SK-N-SH (cell line): ENCODE measurements around the gene TINAGL1. TPM values are rescaled to one million over a fixed set of nuclear protein-coding genes. Genes with fewer than 3 reads are reported as not detected.

Experiments
- CTCF ChIA-PET: fragments of 300-600, 350-600 bp; formaldehyde crosslinking; extraction: SDS; loops from one replicate; lab custom pipeline; 2021; lab: Yijun Ruan, JAX
- POLR2A ChIA-PET: fragments of 350-600 bp; sonication (Branson Sonifier 250); formaldehyde crosslinking; extraction: SDS; loops from one replicate; lab custom pipeline; 2020; ENCODE audit warnings: antibody characterized with exemption, inconsistent platforms; lab: Yijun Ruan, JAX
- DNase-seq: peaks from one replicate; pipeline ENCODE4 v3.0.0; 2012
- H2AFZ ChIP-seq: fragments of 200-600 bp; sonication (generic); 2 replicates; pipeline ENCODE4 v1.8.1; 2016; ENCODE audit warnings: antibody characterized with exemption, mild to moderate bottlenecking, low read depth
- H3F3A ChIP-seq: fragments of 200-600 bp; sonication (generic); replicated peaks from 2 replicates; pipeline ENCODE3; 2016; ENCODE audit warnings: antibody characterized with exemption, mild to moderate bottlenecking; ENCODE audit not compliant: insufficient read depth
- H3K27ac ChIP-seq, 2 experiments: fragments of 200-500 bp in 1 of 2; fragments of 200-600 bp in 1 of 2; sonication (Bioruptor generic) in 1 of 2; sonication (generic), shearing (Covaris generic) in 1 of 2; 2 replicates each; pipeline versions ENCODE4 v1.5.1 to v1.6.1; 2014 to 2016; ENCODE audit warnings: low read depth in 2 of 2, inconsistent platforms in 1 of 2, low read length in 1 of 2, mild to moderate bottlenecking in 1 of 2, mixed read lengths in 1 of 2
- H3K27me3 ChIP-seq: fragments of 200-600 bp; sonication (generic), shearing (Covaris generic); 2 replicates; pipeline ENCODE4 v1.6.1; 2016; ENCODE audit warnings: mixed run types; ENCODE audit not compliant: insufficient read depth
- H3K36me3 ChIP-seq, 2 experiments: fragments of 200-500 bp in 1 of 2; fragments of 200-600 bp in 1 of 2; sonication (Bioruptor generic) in 1 of 2; sonication (generic) in 1 of 2; replicated peaks in 1 of 2; 2 replicates each; pipeline versions ENCODE3 to v1.5.1; 2014 to 2016; ENCODE audit warnings: low read length in 1 of 2, mild to moderate bottlenecking in 1 of 2; ENCODE audit not compliant: insufficient read depth in 2 of 2, control insufficient read depth in 1 of 2
- H3K4me1 ChIP-seq, 2 experiments: fragments of 200-500 bp in 1 of 2; fragments of 200-600 bp in 1 of 2; sonication (Bioruptor generic) in 1 of 2; sonication (generic), shearing (Covaris generic) in 1 of 2; 2 replicates each; pipeline versions ENCODE4 v1.5.1 to v1.6.1; 2014 to 2016; ENCODE audit warnings: low read depth in 1 of 2, low read length in 1 of 2, mixed run types in 1 of 2; ENCODE audit not compliant: insufficient read depth in 2 of 2, control insufficient read depth in 1 of 2
- H3K4me2 ChIP-seq: fragments of 200-600 bp; sonication (generic), shearing (Covaris generic); 2 replicates; pipeline ENCODE4 v1.6.1; 2017; ENCODE audit warnings: mixed run types
- H3K4me3 ChIP-seq, 2 experiments: fragments of 200-500 bp in 1 of 2; fragments of 200-600 bp in 1 of 2; sonication (Bioruptor generic) in 1 of 2; sonication (generic), shearing (Covaris generic) in 1 of 2; 2 replicates each; pipeline versions ENCODE4 v1.5.1 to v1.8.1; 2014 to 2016; ENCODE audit warnings: low read depth in 2 of 2, inconsistent platforms in 1 of 2, low read length in 1 of 2, mild to moderate bottlenecking in 1 of 2, mixed read lengths in 1 of 2, moderate library complexity in 1 of 2
- H3K79me2 ChIP-seq: fragments of 200-600 bp; sonication (generic); 2 replicates; pipeline ENCODE4 v1.8.1; 2017; ENCODE audit warnings: mild to moderate bottlenecking; ENCODE audit not compliant: insufficient read depth
- H3K9ac ChIP-seq: fragments of 200-600 bp; sonication (generic); 2 replicates; pipeline ENCODE4 v1.6.1; 2017; ENCODE audit warnings: mixed run types
- H3K9me2 ChIP-seq: fragments of 200-600 bp; sonication (generic); 2 replicates; pipeline ENCODE4 v1.6.1; 2017; ENCODE audit warnings: mixed run types
- H3K9me3 ChIP-seq: fragments of 200-600 bp; sonication (generic); 2 replicates; pipeline ENCODE4 v1.6.1; 2017; ENCODE audit warnings: mixed run types, mild to moderate bottlenecking, moderate library complexity
- H4K20me1 ChIP-seq: fragments of 200-600 bp; sonication (generic); 2 replicates; pipeline ENCODE4 v1.6.1; 2017; ENCODE audit warnings: mild to moderate bottlenecking, mixed run types; ENCODE audit not compliant: insufficient read depth
- CTCF ChIP-seq: fragments of 200-600 bp; sonication (generic); IDR thresholded peaks from 2 replicates; pipeline ENCODE4 v1.6.1; 2017; ENCODE audit warnings: antibody characterized with exemption, mild to moderate bottlenecking, moderate library complexity
- ELF1 ChIP-seq: IDR thresholded peaks from 2 replicates; pipeline ENCODE4 v1.4.0; 2012
- EZH2phosphoT487 ChIP-seq: fragments of 200-600 bp; sonication (generic); IDR thresholded peaks from 2 replicates; pipeline ENCODE4 v1.6.1; 2017; ENCODE audit warnings: low read depth, mixed run types, mild to moderate bottlenecking, antibody characterized with exemption, moderate library complexity, borderline replicate concordance
- FOXJ3 ChIP-seq: sonication (generic); formaldehyde crosslinking; IDR thresholded peaks from 2 replicates; pipeline ENCODE4 v1.5.1; 2020; ENCODE audit warnings: mild to moderate bottlenecking, missing genetic modification reagents
- FOXM1 ChIP-seq: IDR thresholded peaks from 2 replicates; pipeline ENCODE4 v1.4.0; 2012; ENCODE audit warnings: low read depth, mild to moderate bottlenecking
- GABPA ChIP-seq: IDR thresholded peaks from 2 replicates; pipeline ENCODE4 v1.4.0; 2012; ENCODE audit warnings: low read depth, mild to moderate bottlenecking
- IRF3 ChIP-seq: fragments of 150-350 bp; IDR thresholded peaks from 2 replicates; pipeline ENCODE4 v1.6.1; 2016; ENCODE audit warnings: mild to moderate bottlenecking, low read depth, low read length
- MXI1 ChIP-seq: IDR thresholded peaks from 2 replicates; pipeline ENCODE4 v1.6.1; 2012; ENCODE audit warnings: mild to moderate bottlenecking, low read depth, low read length, improper control_type of control experiment
- NFIC ChIP-seq: IDR thresholded peaks from 2 replicates; pipeline ENCODE4 v1.4.0; 2012; ENCODE audit warnings: borderline replicate concordance
- NRF1 ChIP-seq: IDR thresholded peaks from 2 replicates; pipeline ENCODE4 v1.6.1; 2012; ENCODE audit warnings: low read depth, mild to moderate bottlenecking, low read length
- PBX3 ChIP-seq: IDR thresholded peaks from 2 replicates; pipeline ENCODE4; 2012
- POLR2AphosphoS5 ChIP-seq: IDR thresholded peaks from 2 replicates; pipeline ENCODE4 v1.6.1; 2012; ENCODE audit warnings: low read depth, low read length
- RAD21 ChIP-seq: IDR thresholded peaks from 2 replicates; pipeline ENCODE4 v1.6.1; 2012; ENCODE audit warnings: mild to moderate bottlenecking, low read length
- REST ChIP-seq: IDR thresholded peaks from 2 replicates; pipeline ENCODE4 v1.6.1; 2012; ENCODE audit warnings: mild to moderate bottlenecking, low read depth, low read length, moderate library complexity
- RFX5 ChIP-seq: IDR thresholded peaks from 2 replicates; pipeline ENCODE4 v1.6.1; 2012; ENCODE audit warnings: mild to moderate bottlenecking, improper control_type of control experiment, low read length
- RXRA ChIP-seq: IDR thresholded peaks from 2 replicates; pipeline ENCODE4 v1.4.0; 2012; ENCODE audit warnings: low read depth, mild to moderate bottlenecking, borderline replicate concordance
- SIN3A ChIP-seq: IDR thresholded peaks from 2 replicates; pipeline ENCODE4 v1.6.1; 2012; ENCODE audit warnings: low read depth, mild to moderate bottlenecking, low read length, moderate library complexity, borderline replicate concordance
- ZBTB33 ChIP-seq: IDR thresholded peaks from 2 replicates; pipeline ENCODE4 v1.4.0; 2012; ENCODE audit warnings: low read depth, borderline replicate concordance
- WGBS: methylation state at CpG from one replicate; pipeline ENCODE4 v1.1.6; 2017; ENCODE audit warnings: low lambda C conversion rate; 5-methylcytosine and 5-hydroxymethylcytosine counted together
- polyA plus RNA-seq, 3 experiments: library from polyadenylated mRNA; depleted of rRNA; stranded (reverse); fragments of >200 nt; gene quantifications; 2 replicates each; pipeline ENCODE4 v1.2.3, GENCODE V29; 2012

Gene TINAGL1
- polyA plus RNA-seq, 1 of the 3 experiments (the other 2 are of a cell fraction) = not detected

GRCh38 chr1:31602081-31602480 is 25.8 kb downstream of the TINAGL1 start:
- no peak overlapping the region for H3K4me2 ChIP-seq
- no peaks in the 10 kb centered on the region for H3K27me3 ChIP-seq
- no peaks in the 10 kb centered on the region for H3K36me3 ChIP-seq
- WGBS = 53% methylated on average over 2 of the region's 2 CpGs
- no peak overlapping the region for H3K4me3 ChIP-seq
- DNase-seq = no peak
- CTCF ChIA-PET = interaction anchor here (0.9 to 7.8 kb wide), 4 partner anchors 9 to 153 kb away, joined by 3 to 56 read pairs (median 8); partner anchors contain the start of gene HCRTR1
- H3K9me2 ChIP-seq = no peaks in the 10 kb centered on the region
- H3F3A ChIP-seq = peaks cover 6% of the 10 kb centered on the region
- H3K9ac ChIP-seq = no peak overlapping the region
- no peak overlapping the region for H2AFZ ChIP-seq
- H3K9me3 ChIP-seq = no peaks in the 10 kb centered on the region
- H3K4me1 ChIP-seq = no peaks in the 10 kb centered on the region
- H4K20me1 ChIP-seq = no peaks in the 10 kb centered on the region
- no peak for TF ChIP-seq IRF3
- TF ChIP-seq REST = no peak
- no peak for TF ChIP-seq RFX5
- TF ChIP-seq RXRA = no peak
- no peak for TF ChIP-seq MXI1
- no peak for TF ChIP-seq FOXJ3 (CRISPR knock-in tag)
- no peak for TF ChIP-seq NRF1
- TF ChIP-seq GABPA = no peak
- TF ChIP-seq FOXM1 = no peak
- no peak for TF ChIP-seq ELF1
- TF ChIP-seq CTCF = no peak
- no peak for TF ChIP-seq RAD21
- no peak for TF ChIP-seq NFIC
- TF ChIP-seq ZBTB33 = no peak
- no peak for TF ChIP-seq POLR2AphosphoS5
- no peak for TF ChIP-seq PBX3
- TF ChIP-seq EZH2phosphoT487 = no peak
- TF ChIP-seq SIN3A = no peak
- H3K27ac ChIP-seq = no peak overlapping the region
- POLR2A ChIA-PET = no interaction called here
- H3K79me2 ChIP-seq = no peaks in the 10 kb centered on the region
